ENCODE results near the gene XRCC4.
"Not testable (repeated sequence)": the region's sequence is repeated elsewhere in the genome, so short reads cannot be mapped to it uniquely, and the experiment has no call there.

The XRCC4 gene

GRCh38 chr5:83125560-83125959, 48.2 kb downstream of the XRCC4 start:
- no peak for DNase-seq

GRCh38 chr5:83126501-83126900, 49.2 kb downstream of the XRCC4 start:
- DNase-seq, result no peak

GRCh38 chr5:83133797-83134196, 56.5 kb downstream of the XRCC4 start:
- DNase-seq, result no peak

GRCh38 chr5:83142526-83142925, 65.2 kb downstream of the XRCC4 start:
- DNase-seq, result no peak

GRCh38 chr5:83145241-83145640, 67.9 kb downstream of the XRCC4 start:
- DNase-seq, result no peak

- no peak for DNase-seq
Measured at GRCh38 chr5:83145882-83146331, 68.6 kb downstream of the XRCC4 start.

GRCh38 chr5:83146441-83146840, 69.1 kb downstream of the XRCC4 start:
- no peak for DNase-seq

GRCh38 chr5:83147593-83147992, 70.2 kb downstream of the XRCC4 start:
- DNase-seq, result no peak

GRCh38 chr5:83148370-83148769, 71.0 kb downstream of the XRCC4 start:
- DNase-seq, result no peak

- no peak for DNase-seq
Measured at GRCh38 chr5:83149671-83150070, 72.3 kb downstream of the XRCC4 start.

GRCh38 chr5:83151821-83152220, 74.5 kb downstream of the XRCC4 start:
- no peak for DNase-seq

GRCh38 chr5:83152996-83153395, 75.6 kb downstream of the XRCC4 start:
- DNase-seq, result not testable (repeated sequence)

- peak; percentile 10 to 27 for DNase-seq
Measured at GRCh38 chr5:83156001-83156400, 78.7 kb downstream of the XRCC4 start.

GRCh38 chr5:83157163-83157562, 79.8 kb downstream of the XRCC4 start:
- no peak for DNase-seq

GRCh38 chr5:83162601-83163000, 85.3 kb downstream of the XRCC4 start:
- DNase-seq, result no peak

- no peak for DNase-seq
Measured at GRCh38 chr5:83167538-83167937, 90.2 kb downstream of the XRCC4 start.

GRCh38 chr5:83169571-83170337, 92.4 kb downstream of the XRCC4 start:
- DNase-seq, result no peak

GRCh38 chr5:83172011-83172410, 94.7 kb downstream of the XRCC4 start:
- no peak for DNase-seq

- no peak for DNase-seq
Measured at GRCh38 chr5:83172655-83173054, 95.3 kb downstream of the XRCC4 start.

- no peak for DNase-seq
Measured at GRCh38 chr5:83173826-83174225, 96.5 kb downstream of the XRCC4 start.

GRCh38 chr5:83177803-83178202, 100.5 kb downstream of the XRCC4 start:
- no peak for DNase-seq

- DNase-seq, result no peak
Measured at GRCh38 chr5:83179966-83180365, 102.6 kb downstream of the XRCC4 start.

- no peak for DNase-seq
Measured at GRCh38 chr5:83184534-83184933, 107.2 kb downstream of the XRCC4 start.

- DNase-seq, result no peak
Measured at GRCh38 chr5:83192947-83193346, 115.6 kb downstream of the XRCC4 start.

- DNase-seq, result no peak
Measured at GRCh38 chr5:83197326-83197967, 120.1 kb downstream of the XRCC4 start.
